Neural cell (in vitro differentiated cells): Measurements from ENCODE around the gene DLGAP4.

ENCODE experiments used
- CTCF ChIP-seq: fragments of 450-650 bp; IDR thresholded peaks from 2 replicates; pipeline ENCODE4 v1.5.1; 2014; ENCODE audit warnings: antibody characterized with exemption, mild to moderate bottlenecking, moderate library complexity; ENCODE audit not compliant: poor library complexity, severe bottlenecking
- EP300 ChIP-seq: fragments of 450-650 bp; conservative IDR thresholded peaks from 2 replicates; pipeline ENCODE4 v1.6.1; 2014; ENCODE audit warnings: antibody characterized with exemption, mild to moderate bottlenecking, moderate library complexity; ENCODE audit not compliant: poor library complexity, severe bottlenecking
- EZH2 ChIP-seq: fragments of 200-600, 300-800 bp; shearing (Covaris generic), sonication (generic); IDR thresholded peaks from 2 replicates; pipeline ENCODE4 v1.6.1; 2014; ENCODE audit warnings: antibody characterized with exemption, low read length, borderline replicate concordance, mild to moderate bottlenecking; ENCODE audit not compliant: insufficient read depth, poor library complexity, severe bottlenecking
- MXI1 ChIP-seq: fragments of 450-650 bp; conservative IDR thresholded peaks from 2 replicates; pipeline ENCODE4 v1.6.1; 2014; ENCODE audit warnings: antibody characterized with exemption, mild to moderate bottlenecking; ENCODE audit not compliant: poor library complexity, severe bottlenecking
- POLR2AphosphoS5 ChIP-seq: IDR thresholded peaks from 2 replicates; pipeline ENCODE4 v1.6.1; 2012
- RAD21 ChIP-seq: fragments of 450-650 bp; conservative IDR thresholded peaks from 2 replicates; pipeline ENCODE4 v1.6.1; 2014; ENCODE audit warnings: antibody characterized with exemption, mild to moderate bottlenecking, moderate library complexity
- REST ChIP-seq: IDR thresholded peaks from 2 replicates; pipeline ENCODE4 v1.6.1; 2012; ENCODE audit warnings: borderline replicate concordance
- SMC3 ChIP-seq: fragments of 450-650 bp; conservative IDR thresholded peaks from 2 replicates; pipeline ENCODE4 v1.6.1; 2014; ENCODE audit warnings: antibody characterized with exemption, mild to moderate bottlenecking, moderate library complexity; ENCODE audit not compliant: poor library complexity
- TAF1 ChIP-seq: IDR thresholded peaks from 2 replicates; pipeline ENCODE4 v1.6.1; 2012; ENCODE audit warnings: low read depth

GRCh38 chr20:36319356-36320260 is 13.5 kb downstream of the DLGAP4 start:
- no peak for TF ChIP-seq EP300
- no peak for TF ChIP-seq POLR2AphosphoS5
- TF ChIP-seq CTCF = no peak
- no peak for TF ChIP-seq MXI1
- TF ChIP-seq EZH2 = no peak
- no peak for TF ChIP-seq RAD21
- no peak for TF ChIP-seq SMC3
- no peak for TF ChIP-seq REST
- no peak for TF ChIP-seq TAF1
